WTC11 (cell line): ENCODE results near the gene AKAP1.

ENCODE experiments used
- ZBTB21 ChIP-seq: sonication (generic); formaldehyde crosslinking; IDR thresholded peaks from 2 replicates; pipeline ENCODE4 v1.8.1; 2023; ENCODE audit warnings: mild to moderate bottlenecking, missing genetic modification reagents, borderline replicate concordance
- TF ChIP-seq, protein P1 (sequence below): fragments of 200-600 bp; IDR thresholded peaks from 2 replicates; pipeline ENCODE4 v1.8.0; 2022; ENCODE audit warnings: antibody characterized with exemption
- TF ChIP-seq, protein P2 (sequence below): sonication (generic); formaldehyde crosslinking; IDR thresholded peaks from 2 replicates; pipeline ENCODE4 v1.8.0; 2022; ENCODE audit warnings: mild to moderate bottlenecking, missing genetic modification reagents
- TF ChIP-seq, protein P3 (sequence below): sonication (generic); formaldehyde crosslinking; IDR thresholded peaks from 2 replicates; pipeline ENCODE4 v1.8.1; 2023; ENCODE audit warnings: mild to moderate bottlenecking, missing genetic modification reagents
- TF ChIP-seq, protein P4 (sequence below): fragments of 250-450 bp; sonication (Bioruptor Pico); IDR thresholded peaks from 2 replicates; pipeline ENCODE4 v1.9.0; 2021; ENCODE audit warnings: mild to moderate bottlenecking
- TF ChIP-seq, protein P5 (sequence below): sonication (generic); formaldehyde crosslinking; IDR thresholded peaks from 2 replicates; pipeline ENCODE4 v1.8.0; 2022; ENCODE audit warnings: mild to moderate bottlenecking, missing genetic modification reagents

DNA sequence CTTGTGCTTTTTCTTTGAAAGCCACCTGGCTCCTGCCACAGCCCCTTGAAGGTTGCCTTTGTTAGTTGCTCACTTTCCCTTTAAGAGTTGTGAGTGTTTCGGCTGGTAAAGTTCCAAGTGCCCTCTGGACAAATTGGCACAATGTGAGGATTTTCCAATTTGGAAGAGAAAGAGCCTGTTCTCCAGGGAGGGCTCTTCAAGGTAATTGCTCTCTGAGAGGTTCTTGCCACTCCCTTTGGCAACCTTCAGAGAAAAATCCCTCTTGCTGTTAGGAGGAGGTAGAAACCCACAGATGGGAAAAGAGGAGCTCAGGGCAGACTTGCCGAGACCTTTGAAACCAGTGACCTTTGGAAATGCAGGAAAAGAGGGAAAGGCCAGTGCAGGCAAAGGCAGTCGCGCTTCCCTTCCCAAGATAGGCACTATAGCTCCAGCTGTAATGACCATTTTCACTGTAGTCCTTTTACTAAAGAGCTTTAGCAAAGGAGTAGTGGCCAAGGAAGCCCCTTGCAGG, 49.0 kb upstream of the AKAP1 start:
- no peak for TF ChIP-seq ZBTB21 (CRISPR knock-in tag)
- TF ChIP-seq, protein P1, sequence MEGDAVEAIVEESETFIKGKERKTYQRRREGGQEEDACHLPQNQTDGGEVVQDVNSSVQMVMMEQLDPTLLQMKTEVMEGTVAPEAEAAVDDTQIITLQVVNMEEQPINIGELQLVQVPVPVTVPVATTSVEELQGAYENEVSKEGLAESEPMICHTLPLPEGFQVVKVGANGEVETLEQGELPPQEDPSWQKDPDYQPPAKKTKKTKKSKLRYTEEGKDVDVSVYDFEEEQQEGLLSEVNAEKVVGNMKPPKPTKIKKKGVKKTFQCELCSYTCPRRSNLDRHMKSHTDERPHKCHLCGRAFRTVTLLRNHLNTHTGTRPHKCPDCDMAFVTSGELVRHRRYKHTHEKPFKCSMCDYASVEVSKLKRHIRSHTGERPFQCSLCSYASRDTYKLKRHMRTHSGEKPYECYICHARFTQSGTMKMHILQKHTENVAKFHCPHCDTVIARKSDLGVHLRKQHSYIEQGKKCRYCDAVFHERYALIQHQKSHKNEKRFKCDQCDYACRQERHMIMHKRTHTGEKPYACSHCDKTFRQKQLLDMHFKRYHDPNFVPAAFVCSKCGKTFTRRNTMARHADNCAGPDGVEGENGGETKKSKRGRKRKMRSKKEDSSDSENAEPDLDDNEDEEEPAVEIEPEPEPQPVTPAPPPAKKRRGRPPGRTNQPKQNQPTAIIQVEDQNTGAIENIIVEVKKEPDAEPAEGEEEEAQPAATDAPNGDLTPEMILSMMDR, result no peak
- TF ChIP-seq, protein P2, sequence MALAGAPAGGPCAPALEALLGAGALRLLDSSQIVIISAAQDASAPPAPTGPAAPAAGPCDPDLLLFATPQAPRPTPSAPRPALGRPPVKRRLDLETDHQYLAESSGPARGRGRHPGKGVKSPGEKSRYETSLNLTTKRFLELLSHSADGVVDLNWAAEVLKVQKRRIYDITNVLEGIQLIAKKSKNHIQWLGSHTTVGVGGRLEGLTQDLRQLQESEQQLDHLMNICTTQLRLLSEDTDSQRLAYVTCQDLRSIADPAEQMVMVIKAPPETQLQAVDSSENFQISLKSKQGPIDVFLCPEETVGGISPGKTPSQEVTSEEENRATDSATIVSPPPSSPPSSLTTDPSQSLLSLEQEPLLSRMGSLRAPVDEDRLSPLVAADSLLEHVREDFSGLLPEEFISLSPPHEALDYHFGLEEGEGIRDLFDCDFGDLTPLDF, result no peak
- TF ChIP-seq, protein P3, sequence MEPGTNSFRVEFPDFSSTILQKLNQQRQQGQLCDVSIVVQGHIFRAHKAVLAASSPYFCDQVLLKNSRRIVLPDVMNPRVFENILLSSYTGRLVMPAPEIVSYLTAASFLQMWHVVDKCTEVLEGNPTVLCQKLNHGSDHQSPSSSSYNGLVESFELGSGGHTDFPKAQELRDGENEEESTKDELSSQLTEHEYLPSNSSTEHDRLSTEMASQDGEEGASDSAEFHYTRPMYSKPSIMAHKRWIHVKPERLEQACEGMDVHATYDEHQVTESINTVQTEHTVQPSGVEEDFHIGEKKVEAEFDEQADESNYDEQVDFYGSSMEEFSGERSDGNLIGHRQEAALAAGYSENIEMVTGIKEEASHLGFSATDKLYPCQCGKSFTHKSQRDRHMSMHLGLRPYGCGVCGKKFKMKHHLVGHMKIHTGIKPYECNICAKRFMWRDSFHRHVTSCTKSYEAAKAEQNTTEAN, result no peak
- TF ChIP-seq, protein P4, sequence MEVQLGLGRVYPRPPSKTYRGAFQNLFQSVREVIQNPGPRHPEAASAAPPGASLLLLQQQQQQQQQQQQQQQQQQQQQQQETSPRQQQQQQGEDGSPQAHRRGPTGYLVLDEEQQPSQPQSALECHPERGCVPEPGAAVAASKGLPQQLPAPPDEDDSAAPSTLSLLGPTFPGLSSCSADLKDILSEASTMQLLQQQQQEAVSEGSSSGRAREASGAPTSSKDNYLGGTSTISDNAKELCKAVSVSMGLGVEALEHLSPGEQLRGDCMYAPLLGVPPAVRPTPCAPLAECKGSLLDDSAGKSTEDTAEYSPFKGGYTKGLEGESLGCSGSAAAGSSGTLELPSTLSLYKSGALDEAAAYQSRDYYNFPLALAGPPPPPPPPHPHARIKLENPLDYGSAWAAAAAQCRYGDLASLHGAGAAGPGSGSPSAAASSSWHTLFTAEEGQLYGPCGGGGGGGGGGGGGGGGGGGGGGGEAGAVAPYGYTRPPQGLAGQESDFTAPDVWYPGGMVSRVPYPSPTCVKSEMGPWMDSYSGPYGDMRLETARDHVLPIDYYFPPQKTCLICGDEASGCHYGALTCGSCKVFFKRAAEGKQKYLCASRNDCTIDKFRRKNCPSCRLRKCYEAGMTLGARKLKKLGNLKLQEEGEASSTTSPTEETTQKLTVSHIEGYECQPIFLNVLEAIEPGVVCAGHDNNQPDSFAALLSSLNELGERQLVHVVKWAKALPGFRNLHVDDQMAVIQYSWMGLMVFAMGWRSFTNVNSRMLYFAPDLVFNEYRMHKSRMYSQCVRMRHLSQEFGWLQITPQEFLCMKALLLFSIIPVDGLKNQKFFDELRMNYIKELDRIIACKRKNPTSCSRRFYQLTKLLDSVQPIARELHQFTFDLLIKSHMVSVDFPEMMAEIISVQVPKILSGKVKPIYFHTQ (CRISPR knock-in tag), result no peak
- TF ChIP-seq, protein P5, sequence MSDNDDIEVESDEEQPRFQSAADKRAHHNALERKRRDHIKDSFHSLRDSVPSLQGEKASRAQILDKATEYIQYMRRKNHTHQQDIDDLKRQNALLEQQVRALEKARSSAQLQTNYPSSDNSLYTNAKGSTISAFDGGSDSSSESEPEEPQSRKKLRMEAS (CRISPR knock-in tag), result no peak
